H9 (cell line): ENCODE results near the gene NPAS3. TPM values are rescaled to one million over a fixed set of nuclear protein-coding genes. Genes with fewer than 3 reads are reported as not detected.

Experiments used
- DNase-seq: peaks from one replicate; pipeline ENCODE4 v3.0.0-alpha.2; 2017
- H2AFZ ChIP-seq: one replicate; pipeline ENCODE4 v1.6.1; 2013; ENCODE audit warnings: mild to moderate bottlenecking, low read length, control low read depth, moderate library complexity
- H2AK5ac ChIP-seq: 2 replicates; pipeline ENCODE4 v1.6.1; 2013; ENCODE audit warnings: low read length, control low read depth, mixed read lengths; ENCODE audit not compliant: insufficient read length
- H2BK120ac ChIP-seq: one replicate; pipeline ENCODE4 v1.6.1; 2013; ENCODE audit warnings: low read depth, mild to moderate bottlenecking, low read length, control low read depth, inconsistent platforms; ENCODE audit not compliant: poor library complexity, severe bottlenecking
- H2BK12ac ChIP-seq: 2 replicates; pipeline ENCODE4 v1.6.1; 2013; ENCODE audit warnings: low read length, control low read depth, mixed read lengths, low read depth; ENCODE audit not compliant: insufficient read length
- H2BK15ac ChIP-seq: 2 replicates; pipeline ENCODE4 v1.6.1; 2013; ENCODE audit warnings: low read depth, low read length, control low read depth
- H2BK20ac ChIP-seq: one replicate; pipeline ENCODE4 v1.6.1; 2013; ENCODE audit warnings: low read depth, mild to moderate bottlenecking, low read length, control low read depth, inconsistent platforms; ENCODE audit not compliant: poor library complexity, severe bottlenecking
- H2BK5ac ChIP-seq: 2 replicates; pipeline ENCODE4 v1.6.1; 2013; ENCODE audit warnings: low read length, control low read depth, mixed read lengths; ENCODE audit not compliant: insufficient read length
- H3K14ac ChIP-seq: 2 replicates; pipeline ENCODE4 v1.6.1; 2013; ENCODE audit warnings: low read length, control low read depth; ENCODE audit not compliant: insufficient read depth
- H3K18ac ChIP-seq: 2 replicates; pipeline ENCODE4 v1.6.1; 2013; ENCODE audit warnings: low read depth, mild to moderate bottlenecking, mixed read lengths, low read length, control low read depth; ENCODE audit not compliant: insufficient read length
- H3K23ac ChIP-seq: 2 replicates; pipeline ENCODE4 v1.6.1; 2013; ENCODE audit warnings: low read length, control low read depth, mixed read lengths, low read depth; ENCODE audit not compliant: insufficient read length
- H3K23me2 ChIP-seq: 2 replicates; pipeline ENCODE4 v1.6.1; 2013; ENCODE audit warnings: low read depth, mild to moderate bottlenecking, mixed read lengths, low read length, control low read depth; ENCODE audit not compliant: insufficient read length, poor library complexity, severe bottlenecking
- H3K27ac ChIP-seq: 2 replicates; pipeline ENCODE4 v1.5.1; 2013; ENCODE audit warnings: low read length, control low read depth, mixed read lengths, low read depth; ENCODE audit not compliant: insufficient read length
- H3K27me3 ChIP-seq: 2 replicates; pipeline ENCODE4 v1.6.1; 2013; ENCODE audit warnings: low read length, control low read depth, inconsistent platforms; ENCODE audit not compliant: insufficient read depth
- H3K4ac ChIP-seq: 2 replicates; pipeline ENCODE4 v1.6.1; 2013; ENCODE audit warnings: low read depth, mild to moderate bottlenecking, control low read depth, inconsistent platforms, low read length, moderate library complexity
- H3K4me1 ChIP-seq: 2 replicates; pipeline ENCODE4 v1.6.1; 2013; ENCODE audit warnings: low read length, control low read depth, inconsistent platforms; ENCODE audit not compliant: insufficient read depth
- H3K4me2 ChIP-seq: 2 replicates; pipeline ENCODE4 v1.6.1; 2013; ENCODE audit warnings: low read length, control low read depth, mixed read lengths; ENCODE audit not compliant: insufficient read length, insufficient read depth
- H3K56ac ChIP-seq: 2 replicates; pipeline ENCODE4 v1.6.1; 2013; ENCODE audit warnings: low read depth, mild to moderate bottlenecking, mixed read lengths, low read length, control low read depth; ENCODE audit not compliant: insufficient read length
- H3K79me1 ChIP-seq: 2 replicates; pipeline ENCODE4 v1.6.1; 2013; ENCODE audit warnings: low read depth, mild to moderate bottlenecking, moderate library complexity, low read length, control low read depth, inconsistent platforms; ENCODE audit not compliant: insufficient read depth, poor library complexity, severe bottlenecking
- H3K79me2 ChIP-seq: 2 replicates; pipeline ENCODE4 v1.6.1; 2013; ENCODE audit warnings: low read length, control low read depth, inconsistent platforms; ENCODE audit not compliant: insufficient read depth
- H3K9ac ChIP-seq: 2 replicates; pipeline ENCODE4 v1.6.1; 2013; ENCODE audit warnings: low read length, control low read depth, mixed read lengths; ENCODE audit not compliant: insufficient read length; ENCODE audit errors: extremely low read depth
- H3K9me3 ChIP-seq: one replicate; pipeline ENCODE4 v1.6.1; 2013; ENCODE audit warnings: low read depth, low read length, inconsistent platforms; ENCODE audit not compliant: control insufficient read depth
- H3T11ph ChIP-seq: one replicate; pipeline ENCODE4 v1.6.1; 2013; ENCODE audit warnings: mild to moderate bottlenecking, low read length, control low read depth, inconsistent platforms
- H4K20me1 ChIP-seq: one replicate; pipeline ENCODE4 v1.6.1; 2013; ENCODE audit not compliant: control insufficient read depth, insufficient read length, insufficient read depth
- H4K5ac ChIP-seq: 2 replicates; pipeline ENCODE4 v1.6.1; 2013; ENCODE audit warnings: low read depth, mild to moderate bottlenecking, mixed read lengths, low read length, control low read depth; ENCODE audit not compliant: insufficient read length
- H4K8ac ChIP-seq: replicated peaks from 2 replicates; pipeline ENCODE4 v1.6.1; 2013; ENCODE audit warnings: low read length, control low read depth, mixed read lengths, low read depth; ENCODE audit not compliant: insufficient read length
- H4K91ac ChIP-seq: 2 replicates; pipeline ENCODE4 v1.6.1; 2013; ENCODE audit warnings: low read depth, mild to moderate bottlenecking, moderate library complexity, mixed read lengths, low read length, control low read depth; ENCODE audit not compliant: insufficient read length
- H3K27ac Mint-ChIP-seq, 3 experiments: 2 replicates in 2 of 3; 3 replicates in 1 of 3; pipeline ENCODE4 v1.8.0; 2020 to 2021; ENCODE audit warnings: mixed read lengths in 3 of 3, mild to moderate bottlenecking in 1 of 3, moderate library complexity in 1 of 3
- H3K27me3 Mint-ChIP-seq: 2 replicates; pipeline ENCODE4 v1.8.0; 2021; ENCODE audit warnings: low read depth, mild to moderate bottlenecking, moderate library complexity, mixed read lengths
- H3K36me3 Mint-ChIP-seq, 3 experiments: 2 replicates in 2 of 3; 3 replicates in 1 of 3; pipeline ENCODE4 v1.8.0; 2020 to 2021; ENCODE audit warnings: low read depth in 3 of 3, mixed read lengths in 3 of 3; ENCODE audit not compliant: insufficient read depth in 1 of 3
- H3K4me1 Mint-ChIP-seq, 2 experiments: 2 replicates each; pipeline ENCODE4 v1.8.0; 2020; ENCODE audit warnings: mixed read lengths in 2 of 2
- H3K4me3 Mint-ChIP-seq, 2 experiments: 2 replicates in 1 of 2; 3 replicates in 1 of 2; pipeline ENCODE4 v1.8.0; 2020 to 2021; ENCODE audit warnings: mild to moderate bottlenecking in 2 of 2, mixed read lengths in 2 of 2, moderate library complexity in 1 of 2
- H3K9me3 Mint-ChIP-seq, 2 experiments: 2 replicates in 1 of 2; 3 replicates in 1 of 2; pipeline ENCODE4 v1.8.0; 2020; ENCODE audit warnings: mild to moderate bottlenecking in 2 of 2, mixed read lengths in 2 of 2, moderate library complexity in 1 of 2
- CTCF ChIP-seq: fragments of 200-600 bp; sonication (generic); conservative IDR thresholded peaks from 3 replicates; pipeline ENCODE4 v1.8.0; 2021; ENCODE audit warnings: antibody characterized with exemption, mild to moderate bottlenecking
- WGBS: extraction: QIAGEN DNeasy Blood & Tissue Kit; methylation state at CpG from one replicate; pipeline ENCODE4 v1.1.7; 2013; ENCODE audit warnings: missing lambda C conversion rate, low lambda C conversion rate, mixed read lengths; ENCODE audit not compliant: insufficient read length; ENCODE audit errors: extremely low coverage; 5-methylcytosine and 5-hydroxymethylcytosine counted together
- total RNA-seq: library from RNA; stranded (reverse); gene quantifications from 2 replicates; pipeline ENCODE4 v1.2.1, GENCODE V29; 2021

Gene NPAS3
- total RNA-seq, 1 experiment from 2014 or later = 0.17 TPM

GRCh38 chr14:33525626-33526025, 586.9 kb downstream of the NPAS3 start:
- Histone ChIP-seq H4K5ac (no peak overlapping the region), H2BK12ac (no peak overlapping the region), H3K18ac (no peak overlapping the region), H3K23me2 (no peaks in the 10 kb centered on the region), H2BK120ac (no peak overlapping the region), H2BK15ac (no peak overlapping the region), H4K8ac (no peak overlapping the region), H3T11ph (no peak overlapping the region), H3K56ac (no peak overlapping the region), H3K79me1 (no peaks in the 10 kb centered on the region), H3K4me1 (no peaks in the 10 kb centered on the region), H3K4ac (no peak overlapping the region), H3K79me2 (no peaks in the 10 kb centered on the region), H2BK20ac (no peak overlapping the region), H2AFZ (no peak overlapping the region), H3K14ac (no peak overlapping the region), H4K20me1 (no peaks in the 10 kb centered on the region), H3K9ac (no peak overlapping the region), H3K27me3 (no peaks in the 10 kb centered on the region; the same call in 1 of the 2 replicates), H3K27ac (no peak overlapping the region), H3K9me3 (no peaks in the 10 kb centered on the region), H3K23ac (no peak overlapping the region), H4K91ac (no peak overlapping the region), H3K4me2 (no peak overlapping the region), H2AK5ac (no peak overlapping the region), H2BK5ac (no peak overlapping the region)
- no peaks in the 10 kb centered on the region for H3K27me3 Mint-ChIP-seq
- no peaks in the 10 kb centered on the region for H3K4me1 Mint-ChIP-seq
- H3K27ac Mint-ChIP-seq = no peak overlapping the region
- no peak for DNase-seq
- no peaks in the 10 kb centered on the region for H3K36me3 Mint-ChIP-seq
- no peak overlapping the region for H3K4me3 Mint-ChIP-seq
- no peaks in the 10 kb centered on the region for H3K9me3 Mint-ChIP-seq
- TF ChIP-seq CTCF = no peak
- WGBS = no CpG with 5 or more reads among the region's 3 CpGs
